Smooth muscle cell (in vitro differentiated cells): ENCODE results near the gene NT5DC3. TPM values are rescaled to one million over a fixed set of nuclear protein-coding genes. Genes with fewer than 3 reads are reported as not detected.

Experiments used
- DNase-seq: peaks from one replicate; lab custom pipeline; 2025; ENCODE audit not compliant: unreplicated experiment; lab: John Stamatoyannopoulos, UW
- H2AFZ ChIP-seq: fragments of 200-600 bp; sonication (generic); 2 replicates; pipeline ENCODE4 v1.6.0; 2016; ENCODE audit warnings: antibody characterized with exemption, low read depth, mild to moderate bottlenecking
- H3F3A ChIP-seq: fragments of 200-600 bp; sonication (generic); 2 replicates; pipeline ENCODE4 v1.6.0; 2017; ENCODE audit warnings: antibody characterized with exemption, low read depth
- H3K27ac ChIP-seq: fragments of 200-600 bp; sonication (generic); 2 replicates; pipeline ENCODE4 v1.5.1; 2016; ENCODE audit warnings: low read depth, mild to moderate bottlenecking
- H3K27me3 ChIP-seq: fragments of 200-600 bp; sonication (generic); 2 replicates; pipeline ENCODE4 v1.6.1; 2016; ENCODE audit warnings: low read depth, mild to moderate bottlenecking
- H3K36me3 ChIP-seq: fragments of 200-600 bp; sonication (generic); 2 replicates; pipeline ENCODE4 v1.5.1; 2016; ENCODE audit warnings: low read depth
- H3K4me1 ChIP-seq: fragments of 200-600 bp; sonication (generic); 2 replicates; pipeline ENCODE4 v1.5.1; 2016; ENCODE audit warnings: low read depth
- H3K4me2 ChIP-seq: fragments of 200-600 bp; sonication (generic); 2 replicates; pipeline ENCODE4 v1.6.0; 2016; ENCODE audit warnings: mild to moderate bottlenecking
- H3K4me3 ChIP-seq: fragments of 200-600 bp; sonication (generic); 2 replicates; pipeline ENCODE4 v1.5.1; 2016; ENCODE audit warnings: mild to moderate bottlenecking
- H3K79me2 ChIP-seq: fragments of 200-600 bp; sonication (generic); 2 replicates; pipeline ENCODE4 v1.6.0; 2016; ENCODE audit warnings: low read depth, mild to moderate bottlenecking
- H3K9ac ChIP-seq: fragments of 200-600 bp; sonication (generic); 2 replicates; pipeline ENCODE4 v1.6.0; 2016; ENCODE audit warnings: low read depth
- H3K9me3 ChIP-seq: fragments of 200-600 bp; sonication (generic); replicated peaks from 2 replicates; pipeline ENCODE4 v1.5.1; 2016; ENCODE audit warnings: low read depth
- H4K20me1 ChIP-seq: fragments of 200-600 bp; sonication (generic); 2 replicates; pipeline ENCODE4 v1.6.0; 2016; ENCODE audit warnings: low read depth
- WGBS: methylation state at CpG from one replicate; pipeline ENCODE4 v1.1.7; 2016; ENCODE audit warnings: low lambda C conversion rate; 5-methylcytosine and 5-hydroxymethylcytosine counted together
- polyA plus RNA-seq: library from polyadenylated mRNA; unstranded; fragments of >200 nt; fragmentation: Nextera tagmentation; extraction: Ambion mirVana; gene quantifications from 2 replicates; pipeline ENCODE4 v1.2.1, GENCODE V29; 2016
- total RNA-seq: library from RNA; depleted of rRNA; stranded (reverse); fragments of >200 nt; gene quantifications from 2 replicates; pipeline ENCODE4 v1.2.3, GENCODE V29; 2014
- TF ChIP-seq, protein P1 (sequence below): fragments of 200-600 bp; sonication (generic); IDR thresholded peaks from 2 replicates; pipeline ENCODE4 v1.5.1; 2017; ENCODE audit warnings: borderline replicate concordance, mild to moderate bottlenecking, antibody characterized with exemption; ENCODE audit not compliant: insufficient read depth, poor library complexity, severe bottlenecking

Gene NT5DC3
- total and polyA plus RNA-seq, 2 experiments from 2014 or later: 0.57 to 1.4 TPM

DNA sequence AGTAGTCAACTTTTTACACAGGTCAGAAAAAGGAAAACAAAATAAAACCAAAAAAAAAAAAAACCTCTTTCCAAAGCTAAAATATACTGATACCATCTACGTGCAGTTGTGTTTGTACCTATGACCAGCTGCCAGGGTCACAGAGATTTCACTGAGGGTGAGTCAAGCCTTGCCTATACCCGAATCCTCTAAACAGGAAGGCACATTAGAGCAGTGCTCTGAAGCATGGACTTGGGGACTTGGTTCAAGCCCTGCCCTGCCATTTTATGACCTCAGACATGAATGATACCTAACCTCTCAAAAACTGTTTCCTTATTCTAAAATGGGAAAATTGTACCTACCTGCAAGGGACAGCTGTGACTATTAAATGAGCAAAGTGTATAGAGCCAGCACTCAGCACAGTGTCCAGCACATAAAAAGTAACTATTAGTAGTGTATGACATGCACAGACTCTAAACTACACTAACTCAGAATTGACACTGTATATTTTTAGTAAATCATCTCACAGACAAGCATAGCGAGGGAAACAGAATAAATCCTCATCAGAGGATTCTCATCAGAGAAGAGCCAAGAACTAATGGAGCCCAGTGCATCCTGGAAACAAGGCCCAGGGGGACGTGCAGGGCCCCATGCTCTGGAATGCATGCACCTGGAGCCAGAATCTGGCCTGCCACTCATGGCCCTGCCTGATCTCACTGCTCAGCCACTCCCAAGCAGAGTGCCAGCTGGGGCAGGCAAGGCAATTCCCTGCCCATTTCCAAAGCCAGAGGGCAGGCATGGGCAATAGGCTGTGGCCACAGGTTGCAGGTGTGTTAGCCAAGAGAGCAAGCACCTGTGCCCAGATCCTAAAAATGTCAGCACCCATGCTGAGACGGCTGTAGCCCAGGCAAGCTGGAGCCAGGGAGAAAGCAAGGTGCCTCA lies 57.0 kb downstream of the NT5DC3 start:
- Histone ChIP-seq H3F3A (no peaks in the 10 kb centered on the region), H3K79me2 (no peaks in the 10 kb centered on the region), H3K27me3 (no peaks in the 10 kb centered on the region), H3K36me3 (no peaks in the 10 kb centered on the region), H3K27ac (no peak overlapping the region), H3K4me2 (no peak overlapping the region), H3K4me3 (no peak overlapping the region), H4K20me1 (no peaks in the 10 kb centered on the region), H3K9me3 (no peaks in the 10 kb centered on the region), H3K4me1 (no peaks in the 10 kb centered on the region), H3K9ac (no peak overlapping the region), H2AFZ (no peak overlapping the region)
- 91% methylated on average over 5 of the region's 5 CpGs for WGBS
- DNase-seq: no peak
- TF ChIP-seq, protein P1, sequence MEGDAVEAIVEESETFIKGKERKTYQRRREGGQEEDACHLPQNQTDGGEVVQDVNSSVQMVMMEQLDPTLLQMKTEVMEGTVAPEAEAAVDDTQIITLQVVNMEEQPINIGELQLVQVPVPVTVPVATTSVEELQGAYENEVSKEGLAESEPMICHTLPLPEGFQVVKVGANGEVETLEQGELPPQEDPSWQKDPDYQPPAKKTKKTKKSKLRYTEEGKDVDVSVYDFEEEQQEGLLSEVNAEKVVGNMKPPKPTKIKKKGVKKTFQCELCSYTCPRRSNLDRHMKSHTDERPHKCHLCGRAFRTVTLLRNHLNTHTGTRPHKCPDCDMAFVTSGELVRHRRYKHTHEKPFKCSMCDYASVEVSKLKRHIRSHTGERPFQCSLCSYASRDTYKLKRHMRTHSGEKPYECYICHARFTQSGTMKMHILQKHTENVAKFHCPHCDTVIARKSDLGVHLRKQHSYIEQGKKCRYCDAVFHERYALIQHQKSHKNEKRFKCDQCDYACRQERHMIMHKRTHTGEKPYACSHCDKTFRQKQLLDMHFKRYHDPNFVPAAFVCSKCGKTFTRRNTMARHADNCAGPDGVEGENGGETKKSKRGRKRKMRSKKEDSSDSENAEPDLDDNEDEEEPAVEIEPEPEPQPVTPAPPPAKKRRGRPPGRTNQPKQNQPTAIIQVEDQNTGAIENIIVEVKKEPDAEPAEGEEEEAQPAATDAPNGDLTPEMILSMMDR: no peak

DNA sequence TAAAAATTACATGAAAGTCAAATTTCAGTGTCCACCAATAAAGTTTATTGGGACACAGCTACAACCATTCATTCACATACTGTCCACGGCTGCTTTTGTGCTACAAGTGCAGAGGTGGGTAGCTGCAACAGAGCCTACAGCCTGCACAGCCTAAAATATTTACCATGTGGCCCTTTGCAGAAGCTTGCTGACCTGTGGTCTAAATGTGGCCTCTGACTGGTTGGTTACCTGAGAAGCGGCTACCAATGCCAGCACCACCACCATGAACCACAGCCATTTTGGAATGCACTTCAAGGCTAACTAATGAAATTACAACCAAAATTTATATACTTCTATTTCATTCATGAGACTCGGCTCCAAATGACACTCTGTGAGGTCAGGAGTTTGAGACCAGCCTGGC lies 58.6 kb downstream of the NT5DC3 start:
- TF ChIP-seq, protein P1: no peak
- H3K79me2 ChIP-seq: no peaks in the 10 kb centered on the region
- H3K9ac ChIP-seq: no peak overlapping the region
- no peaks in the 10 kb centered on the region for H3K36me3 ChIP-seq
- no peaks in the 10 kb centered on the region for H3K4me1 ChIP-seq
- DNase-seq: no peak
- H4K20me1 ChIP-seq: no peaks in the 10 kb centered on the region
- H3K9me3 ChIP-seq: no peaks in the 10 kb centered on the region
- no peak overlapping the region for H3K27ac ChIP-seq
- no peak overlapping the region for H2AFZ ChIP-seq
- 99% methylated on average over 3 of the region's 3 CpGs for WGBS
- H3K27me3 ChIP-seq: no peaks in the 10 kb centered on the region
- H3F3A ChIP-seq: no peaks in the 10 kb centered on the region
- no peak overlapping the region for H3K4me3 ChIP-seq
- H3K4me2 ChIP-seq: no peak overlapping the region

DNA sequence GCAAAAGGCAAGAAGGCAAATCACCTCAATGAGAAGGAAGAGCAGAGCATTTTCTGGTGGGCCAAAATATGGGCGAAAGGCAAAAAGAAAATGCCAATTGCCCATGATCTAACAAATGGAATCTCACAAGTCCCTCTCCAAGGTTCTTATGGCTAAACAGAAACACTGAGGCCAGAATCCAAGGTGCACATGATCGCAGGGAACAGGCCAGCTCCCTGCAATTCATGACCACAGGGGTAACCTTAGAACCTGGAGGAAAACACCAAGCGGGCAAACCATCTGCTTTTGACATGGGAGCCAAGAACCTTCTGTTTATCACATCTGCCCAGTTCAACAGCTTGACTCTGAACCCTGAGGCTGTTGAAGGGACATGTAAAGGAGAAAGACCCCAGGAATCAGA lies 60.0 kb downstream of the NT5DC3 start:
- Histone ChIP-seq H2AFZ (no peak overlapping the region), H3K4me3 (no peak overlapping the region), H3K27ac (no peak overlapping the region), H3K9ac (no peak overlapping the region), H3K27me3 (no peaks in the 10 kb centered on the region), H3K36me3 (no peaks in the 10 kb centered on the region), H3K4me2 (no peak overlapping the region), H3F3A (no peaks in the 10 kb centered on the region), H3K4me1 (no peaks in the 10 kb centered on the region), H3K9me3 (no peaks in the 10 kb centered on the region), H4K20me1 (no peaks in the 10 kb centered on the region), H3K79me2 (no peaks in the 10 kb centered on the region)
- 96% methylated on average over 3 of the region's 3 CpGs for WGBS
- DNase-seq: no peak
- TF ChIP-seq, protein P1: no peak

DNA sequence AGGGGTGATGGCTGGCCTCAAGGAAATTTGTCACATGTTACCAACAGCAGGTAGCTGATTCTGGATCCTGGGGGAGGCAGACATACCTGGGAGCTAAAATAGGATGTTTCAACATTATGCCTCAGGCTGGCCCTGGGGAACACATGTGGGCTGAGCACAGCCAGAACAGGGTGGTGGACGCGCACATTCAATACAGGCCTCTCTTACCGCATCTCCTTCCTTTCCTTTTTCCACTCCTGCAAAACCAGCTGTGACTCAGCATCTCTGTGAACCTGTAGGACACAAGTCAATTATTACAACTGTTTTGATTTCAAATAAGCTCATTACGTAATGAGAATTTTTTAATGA lies 61.0 kb downstream of the NT5DC3 start:
- Histone ChIP-seq H3K36me3 (no peaks in the 10 kb centered on the region), H4K20me1 (no peaks in the 10 kb centered on the region), H3K9ac (no peak overlapping the region), H2AFZ (no peak overlapping the region), H3K4me2 (no peak overlapping the region), H3K9me3 (no peaks in the 10 kb centered on the region), H3K4me1 (no peaks in the 10 kb centered on the region), H3K79me2 (no peaks in the 10 kb centered on the region), H3F3A (no peaks in the 10 kb centered on the region), H3K27me3 (no peaks in the 10 kb centered on the region), H3K27ac (no peak overlapping the region), H3K4me3 (no peak overlapping the region)
- TF ChIP-seq, protein P1: no peak
- DNase-seq: no peak
- 81% methylated on average over 4 of the region's 4 CpGs for WGBS
